GM23338 (cell line): ENCODE results near the gene ADORA2A. TPM values are rescaled to one million over a fixed set of nuclear protein-coding genes. Genes with fewer than 3 reads are reported as not detected.

Experiments
- ATAC-seq: fragments of 200-7000 bp; cut with Tn5 transposase; 3 replicates; pipeline ENCODE4 v1.9.1; 2020
- DNase-seq: peaks from one replicate; pipeline ENCODE4 v3.0.0-alpha.2; 2015; ENCODE audit warnings: low spot score
- H2AFZ ChIP-seq: fragments of 200-600 bp; sonication (generic); 2 replicates; pipeline ENCODE4 v1.8.0; 2016; ENCODE audit warnings: antibody characterized with exemption, mild to moderate bottlenecking, moderate library complexity
- H3F3A ChIP-seq: fragments of 200-600 bp; sonication (generic); replicated peaks from 2 replicates; pipeline ENCODE4 v1.8.0; 2017; ENCODE audit warnings: antibody characterized with exemption, mixed run types, low read depth
- H3K27ac ChIP-seq: fragments of 200-600 bp; sonication (generic); 2 replicates; pipeline ENCODE4 v1.6.1; 2016; ENCODE audit warnings: low read depth
- H3K27me3 ChIP-seq: fragments of 200-600 bp; sonication (generic); 2 replicates; pipeline ENCODE4 v1.8.0; 2016; ENCODE audit warnings: mild to moderate bottlenecking, mixed run types, moderate library complexity; ENCODE audit not compliant: insufficient read depth
- H3K36me3 ChIP-seq: fragments of 200-600 bp; sonication (generic); 2 replicates; pipeline ENCODE4 v1.8.0; 2016; ENCODE audit warnings: mild to moderate bottlenecking; ENCODE audit not compliant: insufficient read depth
- H3K4me1 ChIP-seq: fragments of 200-600 bp; sonication (generic); 2 replicates; pipeline ENCODE4 v1.8.0; 2016; ENCODE audit warnings: mild to moderate bottlenecking, moderate library complexity; ENCODE audit not compliant: insufficient read depth
- H3K4me2 ChIP-seq: fragments of 200-600 bp; sonication (generic); 2 replicates; pipeline ENCODE4 v1.7.1; 2017; ENCODE audit warnings: mixed run types
- H3K4me3 ChIP-seq: fragments of 200-600 bp; sonication (generic); 2 replicates; pipeline ENCODE4 v1.6.1; 2016; ENCODE audit warnings: mixed run types
- H3K79me2 ChIP-seq: fragments of 200-600 bp; sonication (generic); replicated peaks from 2 replicates; pipeline ENCODE4 v1.8.0; 2017; ENCODE audit warnings: mild to moderate bottlenecking; ENCODE audit not compliant: insufficient read depth
- H3K9me2 ChIP-seq: fragments of 200-600 bp; sonication (generic); 2 replicates; pipeline ENCODE4 v1.8.0; 2017; ENCODE audit not compliant: insufficient read depth
- H4K20me1 ChIP-seq: fragments of 200-600 bp; sonication (generic); replicated peaks from 2 replicates; pipeline ENCODE4 v1.8.0; 2017; ENCODE audit warnings: mild to moderate bottlenecking; ENCODE audit not compliant: insufficient read depth
- H3K27ac Mint-ChIP-seq: 2 replicates; pipeline ENCODE4 v1.8.0; 2020; ENCODE audit warnings: inconsistent platforms, mild to moderate bottlenecking, moderate library complexity, mixed read lengths
- H3K27me3 Mint-ChIP-seq: 3 replicates; pipeline ENCODE4 v1.8.0; 2022; ENCODE audit warnings: low read depth, mild to moderate bottlenecking, moderate library complexity, mixed read lengths, inconsistent platforms; ENCODE audit not compliant: insufficient read depth, poor library complexity
- H3K36me3 Mint-ChIP-seq: 3 replicates; pipeline ENCODE4 v1.8.0; 2021; ENCODE audit warnings: low read depth, mild to moderate bottlenecking, inconsistent platforms, moderate library complexity, mixed read lengths
- H3K4me1 Mint-ChIP-seq: 3 replicates; pipeline ENCODE4 v1.8.0; 2020; ENCODE audit warnings: mild to moderate bottlenecking, inconsistent platforms, mixed read lengths
- H3K4me3 Mint-ChIP-seq: 3 replicates; pipeline ENCODE4 v1.8.0; 2021; ENCODE audit warnings: moderate library complexity, mild to moderate bottlenecking, inconsistent platforms, mixed read lengths
- H3K9me3 Mint-ChIP-seq: 3 replicates; pipeline ENCODE4 v1.8.0; 2020; ENCODE audit warnings: moderate library complexity, mild to moderate bottlenecking, inconsistent platforms, mixed read lengths
- CREB1 ChIP-seq: fragments of 250-450 bp; sonication (Bioruptor Pico); IDR thresholded peaks from 2 replicates; pipeline ENCODE4 v1.5.0; 2020; ENCODE audit warnings: low read depth, mild to moderate bottlenecking, moderate library complexity
- ETS1 ChIP-seq: IDR thresholded peaks from 2 replicates; pipeline ENCODE4 v1.6.1; 2016; ENCODE audit warnings: antibody characterized with exemption
- EZH2 ChIP-seq: fragments of 200-600 bp; sonication (generic); IDR thresholded peaks from one replicate; pipeline ENCODE4 v1.8.0; 2017; ENCODE audit warnings: antibody characterized with exemption, mild to moderate bottlenecking, low read depth; ENCODE audit not compliant: unreplicated experiment
- EZH2phosphoT487 ChIP-seq: fragments of 200-600 bp; sonication (generic); IDR thresholded peaks from one replicate; pipeline ENCODE4 v1.8.1; 2018; ENCODE audit warnings: antibody characterized with exemption; ENCODE audit not compliant: unreplicated experiment
- JUNB ChIP-seq: IDR thresholded peaks from one replicate; pipeline ENCODE4 v1.6.1; 2016; ENCODE audit warnings: antibody characterized with exemption; ENCODE audit not compliant: unreplicated experiment
- NANOG ChIP-seq: IDR thresholded peaks from 2 replicates; pipeline ENCODE4 v1.6.1; 2016; ENCODE audit warnings: antibody characterized with exemption, borderline replicate concordance
- POLR2AphosphoS5 ChIP-seq: IDR thresholded peaks from 2 replicates; pipeline ENCODE4 v1.6.1; 2016; ENCODE audit warnings: antibody characterized with exemption, low read depth
- STAT1 ChIP-seq: IDR thresholded peaks from one replicate; pipeline ENCODE4 v1.6.1; 2016; ENCODE audit warnings: antibody characterized with exemption; ENCODE audit not compliant: unreplicated experiment
- ZNF114 ChIP-seq: fragments of 250-450 bp; sonication (Bioruptor Pico); IDR thresholded peaks from 2 replicates; pipeline ENCODE4 v1.5.0; 2020; ENCODE audit warnings: mild to moderate bottlenecking, moderate library complexity
- ZNF331 ChIP-seq: fragments of 250-450 bp; sonication (Bioruptor Pico); IDR thresholded peaks from 2 replicates; pipeline ENCODE4 v1.5.0; 2020; ENCODE audit warnings: low read depth, mild to moderate bottlenecking, moderate library complexity
- ZNF462 ChIP-seq: fragments of 250-450 bp; sonication (Bioruptor Pico); IDR thresholded peaks from 2 replicates; pipeline ENCODE4 v1.5.0; 2020; ENCODE audit warnings: mild to moderate bottlenecking, moderate library complexity
- long read RNA-seq: library from polyadenylated mRNA; unstranded; transcript quantifications from one replicate; pipeline ENCODE4 v2.0.0, GENCODE V29; 2020; ENCODE audit not compliant: unreplicated experiment
- polyA plus RNA-seq: library from polyadenylated mRNA; unstranded; fragments of >200 nt; fragmentation: Nextera tagmentation; extraction: Ambion mirVana; gene quantifications from 2 replicates; pipeline ENCODE4 v1.2.1, GENCODE V29; 2016
- total RNA-seq: library from RNA; depleted of rRNA; stranded (reverse); fragments of >200 nt; shearing (Covaris generic); gene quantifications from 2 replicates; pipeline ENCODE4 v1.2.3, GENCODE V29; 2014; rRNA removed
- TF ChIP-seq, protein P1 (sequence below), 2 experiments: fragments of 200-600 bp in 1 of 2; sonication (generic) in 1 of 2; conservative IDR thresholded peaks; 2 replicates each; pipeline versions ENCODE4 v1.5.1 to v1.6.1; 2016 to 2017; ENCODE audit warnings: antibody characterized with exemption in 2 of 2, low read depth in 2 of 2, mild to moderate bottlenecking in 2 of 2, moderate library complexity in 1 of 2
- TF ChIP-seq, protein P2 (sequence below): IDR thresholded peaks from one replicate; pipeline ENCODE4 v1.6.1; 2018; ENCODE audit warnings: antibody characterized with exemption; ENCODE audit not compliant: unreplicated experiment

ADORA2A gene
- 11.0 and 13.5 TPM in 2 replicates for total RNA-seq
- polyA plus RNA-seq, result 3.4 and 4.1 TPM in 2 replicates
- long read RNA-seq, partial matches to known transcripts, result 3 of 13 reads
- long read RNA-seq, other reads (novel, unspliced or antisense), result 10 of 13 reads

DNA sequence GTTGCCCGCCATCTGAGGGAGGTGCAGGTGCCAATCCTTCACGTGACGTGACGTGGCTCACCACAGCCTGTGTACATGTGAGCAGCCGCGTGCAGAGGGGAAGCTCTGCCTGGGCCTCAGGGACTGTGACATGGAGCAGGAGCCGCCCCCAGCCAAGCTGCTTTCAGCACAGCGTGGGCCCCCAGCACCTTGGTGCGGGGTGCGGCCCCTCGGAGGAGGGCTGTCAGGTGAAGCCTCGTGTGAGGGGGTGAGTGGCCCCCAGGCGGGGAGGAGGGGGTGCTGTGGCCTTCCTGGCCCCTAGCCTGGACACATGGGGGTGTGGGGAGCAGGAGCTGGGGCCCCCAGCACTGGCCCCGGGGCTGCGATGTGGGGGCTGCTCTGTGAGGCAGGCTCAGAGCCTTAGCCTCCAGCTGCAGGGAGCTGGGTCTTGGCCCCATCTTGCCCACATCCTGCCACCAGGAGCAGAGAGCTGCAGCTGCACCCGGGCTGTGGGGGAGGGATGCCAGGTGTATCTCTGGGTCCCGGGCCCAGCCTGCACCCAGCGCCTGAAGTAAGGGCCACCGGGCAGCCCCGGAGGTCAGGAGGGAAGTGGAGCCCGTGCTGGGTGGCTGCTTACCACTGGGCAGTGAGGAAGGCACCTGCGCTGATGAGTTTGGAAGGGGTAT is at the start of gene ADORA2A:
TSS of gene ADORA2A (plus strand) at position 100 of the 665 bp plus-strand sequence. CDS start 5,806 bp downstream, outside the sequence.
- peaks cover 29% of the 10 kb centered on the region for H3K27me3 ChIP-seq
- ATAC-seq (no peak), DNase-seq (peak; percentile 23)
- Mint-ChIP-seq H3K27me3 (peaks cover 33% of the 10 kb centered on the region), H3K4me1 (peaks cover 20% of the 10 kb centered on the region), H3K36me3 (no peaks in the 10 kb centered on the region; the same call in 2 of the 3 replicates), H3K9me3 (no peaks in the 10 kb centered on the region), H3K27ac (no peak within 1 kb of the TSS), H3K4me3 (no peak within 1 kb of the TSS; the same call in 2 of the 3 replicates)
- no peaks in the 10 kb centered on the region for H3K36me3 ChIP-seq
- no peak within 1 kb of the TSS for H2AFZ ChIP-seq
- no peak within 1 kb of the TSS for H3K4me2 ChIP-seq
- H3K4me1 ChIP-seq, result peaks cover 5% of the 10 kb centered on the region; the same call in 1 of the 2 replicates
- H3K4me3 ChIP-seq, result no peak within 1 kb of the TSS
- no peak for TF ChIP-seq JUNB
- TF ChIP-seq CREB1, result no peak
- no peak for TF ChIP-seq EZH2phosphoT487
- no peak for TF ChIP-seq POLR2AphosphoS5
- no peak for TF ChIP-seq EZH2
- no peak for TF ChIP-seq ZNF462 (CRISPR knock-in tag)
- TF ChIP-seq, protein P1, sequence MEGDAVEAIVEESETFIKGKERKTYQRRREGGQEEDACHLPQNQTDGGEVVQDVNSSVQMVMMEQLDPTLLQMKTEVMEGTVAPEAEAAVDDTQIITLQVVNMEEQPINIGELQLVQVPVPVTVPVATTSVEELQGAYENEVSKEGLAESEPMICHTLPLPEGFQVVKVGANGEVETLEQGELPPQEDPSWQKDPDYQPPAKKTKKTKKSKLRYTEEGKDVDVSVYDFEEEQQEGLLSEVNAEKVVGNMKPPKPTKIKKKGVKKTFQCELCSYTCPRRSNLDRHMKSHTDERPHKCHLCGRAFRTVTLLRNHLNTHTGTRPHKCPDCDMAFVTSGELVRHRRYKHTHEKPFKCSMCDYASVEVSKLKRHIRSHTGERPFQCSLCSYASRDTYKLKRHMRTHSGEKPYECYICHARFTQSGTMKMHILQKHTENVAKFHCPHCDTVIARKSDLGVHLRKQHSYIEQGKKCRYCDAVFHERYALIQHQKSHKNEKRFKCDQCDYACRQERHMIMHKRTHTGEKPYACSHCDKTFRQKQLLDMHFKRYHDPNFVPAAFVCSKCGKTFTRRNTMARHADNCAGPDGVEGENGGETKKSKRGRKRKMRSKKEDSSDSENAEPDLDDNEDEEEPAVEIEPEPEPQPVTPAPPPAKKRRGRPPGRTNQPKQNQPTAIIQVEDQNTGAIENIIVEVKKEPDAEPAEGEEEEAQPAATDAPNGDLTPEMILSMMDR (conservative IDR thresholded peaks at IDR 0.05; ENCODE audit: low read depth in 2 of 2), result no peak
- no peak for TF ChIP-seq ETS1
- TF ChIP-seq STAT1, result no peak
- TF ChIP-seq, protein P2, sequence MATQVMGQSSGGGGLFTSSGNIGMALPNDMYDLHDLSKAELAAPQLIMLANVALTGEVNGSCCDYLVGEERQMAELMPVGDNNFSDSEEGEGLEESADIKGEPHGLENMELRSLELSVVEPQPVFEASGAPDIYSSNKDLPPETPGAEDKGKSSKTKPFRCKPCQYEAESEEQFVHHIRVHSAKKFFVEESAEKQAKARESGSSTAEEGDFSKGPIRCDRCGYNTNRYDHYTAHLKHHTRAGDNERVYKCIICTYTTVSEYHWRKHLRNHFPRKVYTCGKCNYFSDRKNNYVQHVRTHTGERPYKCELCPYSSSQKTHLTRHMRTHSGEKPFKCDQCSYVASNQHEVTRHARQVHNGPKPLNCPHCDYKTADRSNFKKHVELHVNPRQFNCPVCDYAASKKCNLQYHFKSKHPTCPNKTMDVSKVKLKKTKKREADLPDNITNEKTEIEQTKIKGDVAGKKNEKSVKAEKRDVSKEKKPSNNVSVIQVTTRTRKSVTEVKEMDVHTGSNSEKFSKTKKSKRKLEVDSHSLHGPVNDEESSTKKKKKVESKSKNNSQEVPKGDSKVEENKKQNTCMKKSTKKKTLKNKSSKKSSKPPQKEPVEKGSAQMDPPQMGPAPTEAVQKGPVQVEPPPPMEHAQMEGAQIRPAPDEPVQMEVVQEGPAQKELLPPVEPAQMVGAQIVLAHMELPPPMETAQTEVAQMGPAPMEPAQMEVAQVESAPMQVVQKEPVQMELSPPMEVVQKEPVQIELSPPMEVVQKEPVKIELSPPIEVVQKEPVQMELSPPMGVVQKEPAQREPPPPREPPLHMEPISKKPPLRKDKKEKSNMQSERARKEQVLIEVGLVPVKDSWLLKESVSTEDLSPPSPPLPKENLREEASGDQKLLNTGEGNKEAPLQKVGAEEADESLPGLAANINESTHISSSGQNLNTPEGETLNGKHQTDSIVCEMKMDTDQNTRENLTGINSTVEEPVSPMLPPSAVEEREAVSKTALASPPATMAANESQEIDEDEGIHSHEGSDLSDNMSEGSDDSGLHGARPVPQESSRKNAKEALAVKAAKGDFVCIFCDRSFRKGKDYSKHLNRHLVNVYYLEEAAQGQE, result no peak
- no peak for TF ChIP-seq NANOG
- TF ChIP-seq ZNF114, result no peak
- no peak for TF ChIP-seq ZNF331 (CRISPR knock-in tag)
- H3F3A ChIP-seq, result no peaks in the 10 kb centered on the region
- H4K20me1 ChIP-seq, result no peaks in the 10 kb centered on the region
- H3K27ac ChIP-seq, result no peak within 1 kb of the TSS
- no peaks in the 10 kb centered on the region for H3K79me2 ChIP-seq
- H3K9me2 ChIP-seq, result no peaks in the 10 kb centered on the region
